Measurements from ENCODE around the gene MICAL3.

The MICAL3 gene

DNA sequence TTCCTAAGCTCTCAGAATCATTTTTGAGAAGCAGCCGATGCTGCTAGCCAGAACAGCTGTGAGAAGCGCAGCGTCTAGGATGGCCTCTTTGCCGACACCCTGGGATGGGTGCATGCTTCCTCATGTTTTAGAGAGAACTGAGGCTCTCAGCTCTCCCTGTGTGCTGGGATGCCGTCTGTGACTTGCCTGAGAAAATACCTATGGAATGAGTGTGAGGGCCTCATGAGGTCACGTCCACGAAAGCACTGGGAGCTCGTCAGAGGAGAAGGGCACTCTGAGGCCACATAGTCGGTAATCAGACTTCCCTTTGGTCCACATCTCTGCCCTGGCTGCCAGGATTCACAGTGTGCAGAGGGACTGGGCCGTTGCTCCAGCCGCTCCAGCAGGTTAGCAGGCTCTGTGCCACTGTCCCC is 54.7 kb downstream of the MICAL3 start:
- DNase-seq (ENCODE audit: low read depth in 1 of 2, low spot score in 1 of 2): no peak
- no peaks in the 10 kb centered on the region for H3K27me3 ChIP-seq (ENCODE audit: insufficient read depth, poor library complexity, severe bottlenecking)
- no peak overlapping the region for H3K4me3 ChIP-seq (replicated peaks; ENCODE audit: insufficient read depth, low read length)
- no peak for TF ChIP-seq GABPA (IDR thresholded peaks at IDR 0.05; ENCODE audit: low read depth)
- TF ChIP-seq SPI1 (IDR thresholded peaks at IDR 0.05; ENCODE audit: borderline replicate concordance, low read depth): no peak
- TF ChIP-seq, protein P1, sequence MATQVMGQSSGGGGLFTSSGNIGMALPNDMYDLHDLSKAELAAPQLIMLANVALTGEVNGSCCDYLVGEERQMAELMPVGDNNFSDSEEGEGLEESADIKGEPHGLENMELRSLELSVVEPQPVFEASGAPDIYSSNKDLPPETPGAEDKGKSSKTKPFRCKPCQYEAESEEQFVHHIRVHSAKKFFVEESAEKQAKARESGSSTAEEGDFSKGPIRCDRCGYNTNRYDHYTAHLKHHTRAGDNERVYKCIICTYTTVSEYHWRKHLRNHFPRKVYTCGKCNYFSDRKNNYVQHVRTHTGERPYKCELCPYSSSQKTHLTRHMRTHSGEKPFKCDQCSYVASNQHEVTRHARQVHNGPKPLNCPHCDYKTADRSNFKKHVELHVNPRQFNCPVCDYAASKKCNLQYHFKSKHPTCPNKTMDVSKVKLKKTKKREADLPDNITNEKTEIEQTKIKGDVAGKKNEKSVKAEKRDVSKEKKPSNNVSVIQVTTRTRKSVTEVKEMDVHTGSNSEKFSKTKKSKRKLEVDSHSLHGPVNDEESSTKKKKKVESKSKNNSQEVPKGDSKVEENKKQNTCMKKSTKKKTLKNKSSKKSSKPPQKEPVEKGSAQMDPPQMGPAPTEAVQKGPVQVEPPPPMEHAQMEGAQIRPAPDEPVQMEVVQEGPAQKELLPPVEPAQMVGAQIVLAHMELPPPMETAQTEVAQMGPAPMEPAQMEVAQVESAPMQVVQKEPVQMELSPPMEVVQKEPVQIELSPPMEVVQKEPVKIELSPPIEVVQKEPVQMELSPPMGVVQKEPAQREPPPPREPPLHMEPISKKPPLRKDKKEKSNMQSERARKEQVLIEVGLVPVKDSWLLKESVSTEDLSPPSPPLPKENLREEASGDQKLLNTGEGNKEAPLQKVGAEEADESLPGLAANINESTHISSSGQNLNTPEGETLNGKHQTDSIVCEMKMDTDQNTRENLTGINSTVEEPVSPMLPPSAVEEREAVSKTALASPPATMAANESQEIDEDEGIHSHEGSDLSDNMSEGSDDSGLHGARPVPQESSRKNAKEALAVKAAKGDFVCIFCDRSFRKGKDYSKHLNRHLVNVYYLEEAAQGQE (IDR thresholded peaks at IDR 0.05; ENCODE audit: insufficient replicate concordance, low read depth): no peak
- no peak for TF ChIP-seq POLR2AphosphoS5 (IDR thresholded peaks at IDR 0.05; ENCODE audit: low read depth)
- TF ChIP-seq, protein P2, sequence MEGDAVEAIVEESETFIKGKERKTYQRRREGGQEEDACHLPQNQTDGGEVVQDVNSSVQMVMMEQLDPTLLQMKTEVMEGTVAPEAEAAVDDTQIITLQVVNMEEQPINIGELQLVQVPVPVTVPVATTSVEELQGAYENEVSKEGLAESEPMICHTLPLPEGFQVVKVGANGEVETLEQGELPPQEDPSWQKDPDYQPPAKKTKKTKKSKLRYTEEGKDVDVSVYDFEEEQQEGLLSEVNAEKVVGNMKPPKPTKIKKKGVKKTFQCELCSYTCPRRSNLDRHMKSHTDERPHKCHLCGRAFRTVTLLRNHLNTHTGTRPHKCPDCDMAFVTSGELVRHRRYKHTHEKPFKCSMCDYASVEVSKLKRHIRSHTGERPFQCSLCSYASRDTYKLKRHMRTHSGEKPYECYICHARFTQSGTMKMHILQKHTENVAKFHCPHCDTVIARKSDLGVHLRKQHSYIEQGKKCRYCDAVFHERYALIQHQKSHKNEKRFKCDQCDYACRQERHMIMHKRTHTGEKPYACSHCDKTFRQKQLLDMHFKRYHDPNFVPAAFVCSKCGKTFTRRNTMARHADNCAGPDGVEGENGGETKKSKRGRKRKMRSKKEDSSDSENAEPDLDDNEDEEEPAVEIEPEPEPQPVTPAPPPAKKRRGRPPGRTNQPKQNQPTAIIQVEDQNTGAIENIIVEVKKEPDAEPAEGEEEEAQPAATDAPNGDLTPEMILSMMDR (IDR thresholded peaks at IDR 0.05; ENCODE audit: insufficient read depth, low read length): no peak
- H3K27ac ChIP-seq (replicated peaks): no peak overlapping the region

DNA sequence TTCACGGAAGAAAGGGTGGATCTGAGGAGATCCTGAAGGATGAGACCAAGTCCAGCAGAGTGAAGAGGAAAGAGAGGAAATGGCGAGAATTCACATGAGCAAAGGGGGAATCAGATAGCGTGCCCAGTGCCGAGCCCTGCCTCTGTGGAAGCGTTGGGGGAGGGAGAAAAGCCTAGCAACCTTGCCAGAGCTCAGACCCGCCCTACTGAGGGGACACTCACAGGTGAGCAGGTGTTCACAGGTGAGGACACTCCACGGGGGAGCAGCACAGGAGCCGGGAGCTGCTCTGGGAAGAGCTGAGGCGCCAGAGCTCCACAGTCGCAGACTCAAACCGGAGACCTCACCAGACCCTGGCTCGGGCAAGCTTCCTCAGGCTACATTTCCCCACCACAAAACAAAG is 56.2 kb downstream of the MICAL3 start:
- no peak for DNase-seq (ENCODE audit: low read depth in 1 of 2, low spot score in 1 of 2)
- Histone ChIP-seq H3K4me3 (replicated peaks; ENCODE audit: insufficient read depth, low read length) (no peak overlapping the region), H3K27me3 (ENCODE audit: insufficient read depth, poor library complexity, severe bottlenecking) (no peaks in the 10 kb centered on the region), H3K27ac (replicated peaks) (no peak overlapping the region)
- TF ChIP-seq, protein P1 (IDR thresholded peaks at IDR 0.05; ENCODE audit: insufficient replicate concordance, low read depth): no peak
- TF ChIP-seq, protein P2 (IDR thresholded peaks at IDR 0.05; ENCODE audit: insufficient read depth, low read length): no peak
- TF ChIP-seq POLR2AphosphoS5 (IDR thresholded peaks at IDR 0.05; ENCODE audit: low read depth) (no peak), SPI1 (IDR thresholded peaks at IDR 0.05; ENCODE audit: borderline replicate concordance, low read depth) (no peak), GABPA (IDR thresholded peaks at IDR 0.05; ENCODE audit: low read depth) (no peak)

DNA sequence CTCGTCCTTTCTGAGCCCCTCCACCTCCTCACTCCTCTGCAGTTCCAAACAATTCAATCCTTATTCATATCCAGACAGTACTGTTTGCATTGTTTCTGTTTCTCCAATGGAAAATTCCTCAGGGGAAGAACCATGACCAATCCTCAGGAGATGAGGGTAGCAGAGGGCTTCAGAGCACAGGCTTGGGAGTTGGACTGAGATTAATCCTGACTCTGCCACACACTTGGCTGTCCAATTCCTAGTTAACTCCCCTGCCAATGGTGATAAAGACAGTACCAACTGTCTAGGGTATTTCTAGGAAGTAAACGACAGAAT is 58.0 kb downstream of the MICAL3 start:
- H3K4me3 ChIP-seq (replicated peaks; ENCODE audit: insufficient read depth, low read length): no peak overlapping the region
- no peak for DNase-seq (ENCODE audit: low read depth in 1 of 2, low spot score in 1 of 2)
- TF ChIP-seq SPI1 (IDR thresholded peaks at IDR 0.05; ENCODE audit: borderline replicate concordance, low read depth): no peak
- TF ChIP-seq, protein P1 (IDR thresholded peaks at IDR 0.05; ENCODE audit: insufficient replicate concordance, low read depth): no peak
- TF ChIP-seq GABPA (IDR thresholded peaks at IDR 0.05; ENCODE audit: low read depth): no peak
- TF ChIP-seq, protein P2 (IDR thresholded peaks at IDR 0.05; ENCODE audit: insufficient read depth, low read length): no peak
- no peak for TF ChIP-seq POLR2AphosphoS5 (IDR thresholded peaks at IDR 0.05; ENCODE audit: low read depth)
- H3K27ac ChIP-seq (replicated peaks): no peak overlapping the region
- H3K27me3 ChIP-seq (ENCODE audit: insufficient read depth, poor library complexity, severe bottlenecking): no peaks in the 10 kb centered on the region
